PC-9 (cell line): ENCODE results near the gene OR6C70.

Experiments
- CTCF ChIP-seq: fragments of 200-600 bp; sonication (generic); conservative IDR thresholded peaks from 2 replicates; pipeline ENCODE4 v1.6.1; 2017; ENCODE audit warnings: mixed run types, antibody characterized with exemption, mild to moderate bottlenecking, moderate library complexity
- EZH2 ChIP-seq: fragments of 200-600 bp; sonication (generic); IDR thresholded peaks from 2 replicates; pipeline ENCODE4 v1.8.0; 2017; ENCODE audit warnings: antibody characterized with exemption, low read depth

GRCh38 chr12:55425954-55426353, 44.0 kb downstream of the OR6C70 start, which contains the start of gene OR6C76:
- TF ChIP-seq CTCF (no peak), EZH2 (no peak)
